Body of pancreas (tissue), 4 donors: Measurements from ENCODE around the gene UNC45B. TPM values are rescaled to one million over a fixed set of nuclear protein-coding genes. Genes with fewer than 3 reads are reported as not detected.

Experiments
- ATAC-seq: fragments of 150-250 bp; one replicate; pipeline ENCODE4 v1.9.1; 2016
- DNase-seq, 4 donors: peaks; one replicate each; pipeline ENCODE4 v3.0.0-alpha.2; 2019
- H3K27ac ChIP-seq, 4 donors: fragments of 200-600 bp; sonication (generic); 1 replicate in 3 of 4; 2 replicates in 1 of 4; pipeline versions ENCODE4 v1.5.1 to v1.6.1; 2016 to 2019; ENCODE audit warnings: mild to moderate bottlenecking in 1 of 4, mixed read lengths in 1 of 4, moderate library complexity in 1 of 4
- H3K27me3 ChIP-seq, 2 donors: fragments of 200-600 bp; sonication (generic); one replicate each; pipeline ENCODE4 v1.6.0; 2016; ENCODE audit warnings: mild to moderate bottlenecking in 1 of 2
- H3K36me3 ChIP-seq, 2 donors: fragments of 200-600 bp; sonication (generic); replicated peaks in 1 of 2; 2 replicates each; pipeline ENCODE4 v1.5.1; 2016; ENCODE audit warnings: low read depth in 2 of 2; ENCODE audit not compliant: insufficient read depth in 1 of 2
- H3K4me1 ChIP-seq: fragments of 200-600 bp; sonication (generic); one replicate; pipeline ENCODE4 v1.6.0; 2016
- H3K4me3 ChIP-seq, 2 donors: fragments of 200-600 bp; sonication (generic); 1 replicate in 1 of 2; 2 replicates in 1 of 2; pipeline ENCODE4 v1.5.1; 2016 to 2019
- H3K9me3 ChIP-seq, 3 donors: fragments of 200-600 bp; sonication (generic); 1 replicate in 2 of 3; 2 replicates in 1 of 3; pipeline ENCODE4 v1.5.1; 2016
- POLR2A ChIP-seq, 3 donors: fragments of 450-650 bp; IDR thresholded peaks; one replicate each; pipeline ENCODE4 v1.6.1; 2016; ENCODE audit warnings: antibody characterized with exemption in 3 of 3, mild to moderate bottlenecking in 2 of 3
- WGBS, 2 donors: methylation state at CpG; one replicate each; pipeline ENCODE4 v1.1.5; 2017; 5-methylcytosine and 5-hydroxymethylcytosine counted together
- intact Hi-C: fragments of 100-400 bp; cut with DNase I; formaldehyde crosslinking; loops from one replicate; pipeline ENCODE4 v1.15.1; 2023
- total RNA-seq, 2 donors: library from RNA; depleted of rRNA; stranded (reverse); fragments of >200 nt; gene quantifications; one replicate each; pipeline ENCODE4 v1.1.0, GENCODE V29; 2016
- TF ChIP-seq, protein P1 (sequence below), 7 experiments: fragments of 450-650 bp in 4 of 7; fragments of 200-600 bp in 3 of 7; sonication (generic) in 3 of 7; IDR thresholded peaks; one replicate each; pipeline ENCODE4 v1.5.1; 2016 to 2019; ENCODE audit warnings: antibody characterized with exemption in 7 of 7

Gene UNC45B
- total RNA-seq, 2 donors from 2014 or later, result not detected

DNA sequence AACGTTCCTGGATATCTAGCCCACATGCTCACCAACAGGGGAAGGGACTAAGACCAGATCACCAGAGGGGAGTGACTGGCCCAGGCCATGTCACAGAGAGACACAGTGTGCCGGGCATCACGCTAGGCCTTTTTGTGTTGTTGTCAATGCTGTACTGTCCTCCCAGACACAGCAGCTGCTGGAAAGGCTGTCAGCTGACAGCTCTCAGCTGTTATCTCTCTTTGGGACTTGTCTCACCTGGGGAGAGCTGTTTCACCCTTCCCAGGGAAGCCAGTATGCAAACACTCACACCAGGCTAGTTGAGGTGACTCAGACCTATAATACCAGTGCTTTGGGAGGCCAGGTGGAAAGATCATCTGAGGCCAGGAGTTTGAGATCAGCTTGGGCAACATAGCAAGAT is 19.4 kb downstream of the UNC45B start:
- intact Hi-C loops, result loop anchor here (10.0 kb wide), 2 partner anchors 148 to 368 kb away; partner anchors contain the start of gene SLFN12L
- peaks cover 3% of the 10 kb centered on the region for H3K4me1 ChIP-seq
- 28 to 50% methylated on average over 1 to 3 of the region's 3 CpGs for WGBS, 2 donors
- TF ChIP-seq, protein P1, sequence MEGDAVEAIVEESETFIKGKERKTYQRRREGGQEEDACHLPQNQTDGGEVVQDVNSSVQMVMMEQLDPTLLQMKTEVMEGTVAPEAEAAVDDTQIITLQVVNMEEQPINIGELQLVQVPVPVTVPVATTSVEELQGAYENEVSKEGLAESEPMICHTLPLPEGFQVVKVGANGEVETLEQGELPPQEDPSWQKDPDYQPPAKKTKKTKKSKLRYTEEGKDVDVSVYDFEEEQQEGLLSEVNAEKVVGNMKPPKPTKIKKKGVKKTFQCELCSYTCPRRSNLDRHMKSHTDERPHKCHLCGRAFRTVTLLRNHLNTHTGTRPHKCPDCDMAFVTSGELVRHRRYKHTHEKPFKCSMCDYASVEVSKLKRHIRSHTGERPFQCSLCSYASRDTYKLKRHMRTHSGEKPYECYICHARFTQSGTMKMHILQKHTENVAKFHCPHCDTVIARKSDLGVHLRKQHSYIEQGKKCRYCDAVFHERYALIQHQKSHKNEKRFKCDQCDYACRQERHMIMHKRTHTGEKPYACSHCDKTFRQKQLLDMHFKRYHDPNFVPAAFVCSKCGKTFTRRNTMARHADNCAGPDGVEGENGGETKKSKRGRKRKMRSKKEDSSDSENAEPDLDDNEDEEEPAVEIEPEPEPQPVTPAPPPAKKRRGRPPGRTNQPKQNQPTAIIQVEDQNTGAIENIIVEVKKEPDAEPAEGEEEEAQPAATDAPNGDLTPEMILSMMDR (IDR thresholded peaks at IDR 0.05), result no peak
- no peak for TF ChIP-seq POLR2A (IDR thresholded peaks at IDR 0.05)
- no peak overlapping the region for H3K4me3 ChIP-seq
- ATAC-seq (no peak), DNase-seq (no peak)
- H3K9me3 ChIP-seq, result no peaks in the 10 kb centered on the region
- no peaks in the 10 kb centered on the region for H3K36me3 ChIP-seq
- no peak overlapping the region for H3K27ac ChIP-seq
- no peaks in the 10 kb centered on the region for H3K27me3 ChIP-seq

DNA sequence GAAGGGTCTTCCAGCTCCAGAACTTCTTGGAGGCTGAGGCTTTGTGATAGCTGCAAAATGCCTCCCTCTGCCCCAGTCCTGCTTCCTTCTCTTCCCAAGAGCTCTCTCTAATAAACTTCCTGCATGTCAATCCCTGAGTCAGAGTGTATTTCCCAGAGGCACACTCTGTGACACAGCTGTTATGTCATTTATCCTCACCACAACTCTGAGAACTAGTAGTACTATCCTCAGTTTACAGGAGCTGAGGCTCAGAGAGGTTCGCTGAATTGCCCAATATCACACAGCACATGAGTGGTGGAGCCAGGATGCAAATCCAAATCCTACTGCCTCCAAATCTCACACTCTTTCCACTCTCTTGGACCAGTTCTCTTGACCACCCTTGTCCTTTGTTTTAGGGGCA is 20.0 kb downstream of the UNC45B start:
- Histone ChIP-seq H3K4me1 (peaks cover 3% of the 10 kb centered on the region), H3K4me3 (no peak overlapping the region), H3K27me3 (no peaks in the 10 kb centered on the region), H3K27ac (no peak overlapping the region), H3K9me3 (no peaks in the 10 kb centered on the region), H3K36me3 (no peaks in the 10 kb centered on the region)
- DNase-seq, result no peak
- 50 to 56% methylated on average over 1 of the region's 1 CpG for WGBS, 2 donors
- intact Hi-C loops, result loop anchor here (10.0 kb wide), 2 partner anchors 147 to 367 kb away; partner anchors contain the start of gene SLFN12L
- ATAC-seq, result no peak
- TF ChIP-seq POLR2A (IDR thresholded peaks at IDR 0.05), result no peak
- TF ChIP-seq, protein P1 (IDR thresholded peaks at IDR 0.05), result no peak

DNA sequence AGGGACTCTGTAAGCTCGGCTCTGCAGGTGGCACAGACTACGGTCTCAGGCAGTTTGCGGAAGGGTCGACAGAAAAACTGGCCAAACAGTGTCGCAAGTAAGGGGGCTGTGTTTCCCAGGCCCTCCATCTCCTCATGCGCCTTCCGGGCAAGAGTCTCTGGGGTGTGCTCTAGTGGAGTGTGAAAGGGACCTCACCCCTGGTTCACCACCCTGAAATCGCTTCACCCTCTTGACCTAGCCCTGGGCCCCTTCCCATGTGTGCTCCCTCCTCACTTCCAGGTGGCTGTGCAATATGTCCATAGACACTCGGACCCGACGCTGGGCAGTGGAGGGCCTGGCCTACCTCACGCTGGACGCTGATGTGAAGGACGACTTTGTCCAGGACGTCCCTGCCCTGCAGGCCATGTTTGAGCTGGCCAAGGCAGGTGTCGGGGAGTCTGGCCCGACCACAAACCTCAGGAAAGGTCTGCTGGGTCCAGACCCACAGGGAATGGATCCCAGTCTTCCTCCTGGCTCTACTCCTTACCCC is 22.3 kb downstream of the UNC45B start:
- no peaks in the 10 kb centered on the region for H3K9me3 ChIP-seq
- no peak overlapping the region for H3K27ac ChIP-seq
- ATAC-seq, result no peak
- WGBS, 2 donors, result 68 to 81% methylated on average over 13 to 17 of the region's 17 CpGs
- TF ChIP-seq, protein P1 (IDR thresholded peaks at IDR 0.05), result no peak
- no peak for TF ChIP-seq POLR2A (IDR thresholded peaks at IDR 0.05)
- no peaks in the 10 kb centered on the region for H3K36me3 ChIP-seq
- H3K4me1 ChIP-seq, result peaks cover 3% of the 10 kb centered on the region
- no peak overlapping the region for H3K4me3 ChIP-seq
- intact Hi-C loops, result loop anchor here (10.0 kb wide), 2 partner anchors 145 to 365 kb away; partner anchors contain the start of gene SLFN12L
- no peak for DNase-seq
- no peaks in the 10 kb centered on the region for H3K27me3 ChIP-seq

DNA sequence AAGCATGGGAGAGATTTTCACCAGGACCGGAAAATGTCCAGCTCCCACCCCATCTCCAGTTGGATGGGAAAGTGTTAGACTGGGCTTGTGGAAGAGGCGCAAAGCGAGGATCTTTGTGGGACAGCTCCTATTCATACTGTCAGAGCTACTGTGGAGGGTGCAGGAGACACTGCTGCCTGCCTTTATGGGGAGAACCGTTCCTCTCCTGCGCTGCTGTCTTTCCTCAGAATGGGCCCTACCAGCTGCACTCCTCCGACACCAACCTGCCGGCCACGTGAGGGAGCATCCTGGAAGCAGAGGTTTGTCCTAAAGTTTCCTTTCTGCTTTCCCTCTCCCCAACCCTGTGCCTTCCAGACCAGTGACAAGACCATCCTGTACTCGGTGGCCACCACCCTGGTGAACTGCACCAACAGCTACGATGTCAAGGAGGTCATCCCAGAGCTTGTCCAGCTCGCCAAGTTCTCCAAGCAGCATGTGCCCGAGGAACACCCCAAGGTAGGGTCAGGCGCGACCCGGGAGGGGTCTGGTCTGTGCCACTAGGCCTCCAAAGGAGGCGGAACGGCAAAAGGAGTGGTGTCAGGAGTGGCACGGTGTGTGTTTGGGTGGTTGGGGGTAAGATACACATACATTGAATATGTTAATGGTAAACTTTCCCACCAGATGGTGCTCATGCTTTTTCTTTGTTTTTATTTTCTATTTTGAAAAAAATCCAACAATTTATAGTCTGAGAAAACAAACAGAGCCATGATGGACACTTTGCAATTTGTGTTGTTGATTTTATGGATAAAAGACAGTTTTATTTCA is 23.6 kb downstream of the UNC45B start:
- WGBS, 2 donors, result 54 to 55% methylated on average over 17 to 18 of the region's 18 CpGs
- intact Hi-C loops, result no loop called here
- Histone ChIP-seq H3K9me3 (no peaks in the 10 kb centered on the region), H3K27ac (no peak overlapping the region), H3K4me3 (no peak overlapping the region), H3K36me3 (no peaks in the 10 kb centered on the region), H3K27me3 (no peaks in the 10 kb centered on the region), H3K4me1 (peaks cover 3% of the 10 kb centered on the region)
- peak in 1 of 4 donors; percentile 15 for DNase-seq
- peak; percentile 21 for ATAC-seq
- no peak for TF ChIP-seq POLR2A (IDR thresholded peaks at IDR 0.05)
- TF ChIP-seq, protein P1 (IDR thresholded peaks at IDR 0.05), result peak in 6 of 7 experiments; percentile 11 to 39 (median 33)
